ENCODE results near the gene ARID5B. TPM values are rescaled to one million over a fixed set of nuclear protein-coding genes. Genes with fewer than 3 reads are reported as not detected.

Gene ARID5B
- total RNA-seq, 1 experiment from 2014 or later: 0.04 TPM

DNA sequence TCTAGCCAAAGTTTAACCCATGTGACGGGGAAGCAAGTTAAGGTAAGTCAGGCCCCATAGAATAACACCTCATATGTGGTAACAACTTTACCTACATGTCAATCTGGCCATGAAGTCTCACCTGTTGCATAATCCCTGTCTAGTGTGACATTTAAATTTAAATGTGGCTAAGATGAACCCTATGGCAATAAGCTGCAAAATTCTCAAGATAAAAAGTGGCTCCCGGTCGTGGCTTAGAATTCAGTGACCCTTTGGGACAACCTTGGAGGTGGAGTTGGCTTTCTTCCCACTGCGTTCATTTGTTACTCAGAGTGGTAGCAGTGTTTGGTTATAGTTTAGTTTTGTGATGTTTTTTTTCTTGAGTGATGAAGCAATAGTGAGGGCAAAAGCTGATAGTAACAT, 90.6 kb downstream of the ARID5B start:
- H2BK120ac ChIP-seq (ENCODE audit: low read depth, low read length, poor library complexity, severe bottlenecking): no peak overlapping the region
- no peak overlapping the region for H3K4me3 Mint-ChIP-seq
- H3K18ac ChIP-seq (ENCODE audit: insufficient read length, low read depth, low read length): no peak overlapping the region
- H3K9me3 Mint-ChIP-seq: peaks cover 0 to 4% of the 10 kb centered on the region in 2 experiments; a peak in 3 of 5 replicates
- no peaks in the 10 kb centered on the region for H3K27me3 ChIP-seq (ENCODE audit: insufficient read depth, low read length)
- no peaks in the 10 kb centered on the region for H3K23me2 ChIP-seq (ENCODE audit: insufficient read length, low read depth, low read length, poor library complexity, severe bottlenecking)
- no peak overlapping the region for H3K27ac ChIP-seq (ENCODE audit: insufficient read length, low read depth, low read length)
- no CpG with 5 or more reads among the region's 4 CpGs for WGBS (ENCODE audit: extremely low coverage, insufficient read length, low lambda C conversion rate)
- H3T11ph ChIP-seq (ENCODE audit: low read length): no peak overlapping the region
- no peak overlapping the region for H2BK5ac ChIP-seq (ENCODE audit: insufficient read length, low read length)
- H3K4ac ChIP-seq (ENCODE audit: low read depth, low read length): no peak overlapping the region
- no peak overlapping the region for H2BK12ac ChIP-seq (ENCODE audit: insufficient read length, low read depth, low read length)
- H3K56ac ChIP-seq (ENCODE audit: insufficient read length, low read depth, low read length): no peak overlapping the region
- no peaks in the 10 kb centered on the region for H3K9me3 ChIP-seq (ENCODE audit: control insufficient read depth, low read depth, low read length)
- peaks cover 35 to 39% of the 10 kb centered on the region in 2 experiments for H3K4me1 Mint-ChIP-seq
- H4K8ac ChIP-seq (replicated peaks; ENCODE audit: insufficient read length, low read depth, low read length): no peak overlapping the region
- no peak overlapping the region for H2AK5ac ChIP-seq (ENCODE audit: insufficient read length, low read length)
- no peak overlapping the region for H3K9ac ChIP-seq (ENCODE audit: extremely low read depth, insufficient read length, low read length)
- H2AFZ ChIP-seq (ENCODE audit: low read length): no peak overlapping the region
- no peaks in the 10 kb centered on the region for H3K27me3 Mint-ChIP-seq (ENCODE audit: low read depth)
- H3K36me3 Mint-ChIP-seq (ENCODE audit: insufficient read depth in 1 of 3, low read depth in 3 of 3): peaks cover 0 to 5% (median 0%) of the 10 kb centered on the region in 3 experiments; a peak in 2 of 7 replicates
- H2BK15ac ChIP-seq (ENCODE audit: low read depth, low read length): no peak overlapping the region
- H2BK20ac ChIP-seq (ENCODE audit: low read depth, low read length, poor library complexity, severe bottlenecking): no peak overlapping the region
- no peak for DNase-seq
- H3K4me2 ChIP-seq (ENCODE audit: insufficient read depth, insufficient read length, low read length): no peak overlapping the region
- H3K23ac ChIP-seq (ENCODE audit: insufficient read length, low read depth, low read length): no peak overlapping the region
- H4K20me1 ChIP-seq (ENCODE audit: control insufficient read depth, insufficient read depth, insufficient read length): no peaks in the 10 kb centered on the region
- peaks cover 2% of the 10 kb centered on the region for H3K4me1 ChIP-seq (ENCODE audit: insufficient read depth, low read length)
- no peak overlapping the region for H4K5ac ChIP-seq (ENCODE audit: insufficient read length, low read depth, low read length)
- no peaks in the 10 kb centered on the region for H3K79me2 ChIP-seq (ENCODE audit: insufficient read depth, low read length)
- TF ChIP-seq, protein P1, sequence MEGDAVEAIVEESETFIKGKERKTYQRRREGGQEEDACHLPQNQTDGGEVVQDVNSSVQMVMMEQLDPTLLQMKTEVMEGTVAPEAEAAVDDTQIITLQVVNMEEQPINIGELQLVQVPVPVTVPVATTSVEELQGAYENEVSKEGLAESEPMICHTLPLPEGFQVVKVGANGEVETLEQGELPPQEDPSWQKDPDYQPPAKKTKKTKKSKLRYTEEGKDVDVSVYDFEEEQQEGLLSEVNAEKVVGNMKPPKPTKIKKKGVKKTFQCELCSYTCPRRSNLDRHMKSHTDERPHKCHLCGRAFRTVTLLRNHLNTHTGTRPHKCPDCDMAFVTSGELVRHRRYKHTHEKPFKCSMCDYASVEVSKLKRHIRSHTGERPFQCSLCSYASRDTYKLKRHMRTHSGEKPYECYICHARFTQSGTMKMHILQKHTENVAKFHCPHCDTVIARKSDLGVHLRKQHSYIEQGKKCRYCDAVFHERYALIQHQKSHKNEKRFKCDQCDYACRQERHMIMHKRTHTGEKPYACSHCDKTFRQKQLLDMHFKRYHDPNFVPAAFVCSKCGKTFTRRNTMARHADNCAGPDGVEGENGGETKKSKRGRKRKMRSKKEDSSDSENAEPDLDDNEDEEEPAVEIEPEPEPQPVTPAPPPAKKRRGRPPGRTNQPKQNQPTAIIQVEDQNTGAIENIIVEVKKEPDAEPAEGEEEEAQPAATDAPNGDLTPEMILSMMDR (conservative IDR thresholded peaks at IDR 0.05): no peak
- H4K91ac ChIP-seq (ENCODE audit: insufficient read length, low read depth, low read length): no peak overlapping the region
- no peaks in the 10 kb centered on the region for H3K79me1 ChIP-seq (ENCODE audit: insufficient read depth, low read depth, low read length, poor library complexity, severe bottlenecking)
- peak overlapping the region in 1 of 3 experiments; percentile 41; a peak in 3 of 7 replicates for H3K27ac Mint-ChIP-seq
- no peak overlapping the region for H3K14ac ChIP-seq (ENCODE audit: insufficient read depth, low read length)
